LoVo (cell line): ENCODE results near the gene UBR2.
"Not testable (repeated sequence)": the region's sequence is repeated elsewhere in the genome, so short reads cannot be mapped to it uniquely, and the experiment has no call there.

Source experiments
- DNase-seq: peaks from one replicate; pipeline ENCODE4 v3.0.0-alpha.2; 2016; ENCODE audit warnings: low spot score

Gene UBR2

DNA sequence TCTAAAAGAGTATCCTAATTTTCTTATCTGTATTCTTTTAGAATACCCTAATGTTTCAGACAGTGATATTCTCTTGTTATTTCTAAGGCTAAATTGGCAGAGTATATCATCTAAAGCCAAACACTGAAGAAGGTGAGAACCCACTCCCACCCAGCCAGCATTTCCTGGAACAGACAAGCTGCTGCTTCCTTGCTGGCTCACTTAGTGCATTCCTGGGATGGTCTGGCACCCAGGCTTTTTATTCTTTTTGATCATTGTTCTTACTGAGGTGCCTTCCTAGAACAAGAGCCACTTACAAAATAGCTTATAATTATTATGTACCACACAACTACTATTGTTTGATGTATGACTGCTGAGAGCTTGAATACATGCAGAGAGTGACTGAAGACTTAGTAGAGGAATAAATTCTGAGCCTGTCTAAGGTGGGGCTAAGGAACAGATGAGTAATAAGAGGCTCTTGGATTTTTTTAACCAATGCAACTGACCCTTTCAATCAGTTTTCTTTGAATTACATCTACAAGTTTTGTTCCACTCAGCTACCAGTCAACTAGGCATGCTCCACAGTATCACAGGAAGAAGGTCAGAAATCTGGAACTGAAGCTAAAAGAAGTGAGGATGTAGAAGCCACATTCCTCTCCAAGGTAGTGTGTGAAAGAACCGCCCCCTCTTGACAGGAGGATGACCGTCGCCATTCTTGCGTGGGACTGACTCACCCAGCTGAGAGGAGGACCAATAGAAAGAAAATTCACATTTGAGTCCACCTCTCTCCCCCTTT is 128.5 kb downstream of the UBR2 start:
- DNase-seq, result no peak

DNA sequence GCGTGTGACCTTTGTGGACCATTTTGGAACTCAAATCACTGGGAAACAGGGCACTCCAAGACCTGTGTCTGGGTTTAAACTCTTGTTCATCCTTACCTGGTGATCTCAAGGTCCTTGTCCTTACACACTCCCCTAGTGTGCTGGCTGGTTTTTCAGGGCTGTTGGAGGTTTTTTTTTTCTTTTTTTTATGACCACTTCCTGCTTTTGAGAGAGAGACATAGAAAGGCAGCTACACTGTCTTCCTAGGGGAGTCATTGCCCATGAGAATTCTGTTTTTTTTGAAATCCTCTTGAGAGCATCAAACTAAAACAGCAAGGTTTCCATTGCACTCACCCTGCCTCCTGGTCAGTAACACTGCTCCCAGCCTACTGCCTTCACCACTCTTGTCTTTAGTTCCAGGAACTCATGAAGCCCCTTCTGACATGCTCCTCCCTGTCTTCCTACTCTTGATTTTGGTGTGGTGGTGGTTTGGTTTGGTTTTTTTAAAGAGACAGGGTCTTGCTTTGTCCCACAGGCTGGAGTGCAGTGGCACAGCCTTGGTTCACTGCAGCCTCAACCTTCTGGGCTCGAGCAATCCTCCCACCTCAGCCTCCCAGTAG is 130.0 kb downstream of the UBR2 start:
- no peak for DNase-seq

DNA sequence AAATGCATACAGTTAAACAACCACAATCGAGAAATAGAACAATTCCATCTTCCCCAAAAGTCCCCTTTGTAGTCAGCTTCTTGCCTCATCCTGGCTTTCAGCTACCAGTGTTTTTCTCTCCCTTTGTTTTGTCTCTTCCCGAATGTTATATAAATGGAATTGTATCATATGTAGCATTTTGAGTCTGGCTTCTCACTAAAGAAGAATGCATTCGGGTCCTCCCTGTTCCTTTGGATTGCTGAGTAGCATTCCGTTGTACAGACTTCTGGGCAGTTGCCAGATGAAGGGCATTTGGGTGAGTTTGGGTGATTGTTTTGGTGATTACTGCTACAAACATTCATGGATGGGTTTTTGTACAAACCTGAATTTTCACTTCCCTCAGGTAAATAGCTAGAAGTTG is 130.8 kb downstream of the UBR2 start:
- DNase-seq, result no peak

DNA sequence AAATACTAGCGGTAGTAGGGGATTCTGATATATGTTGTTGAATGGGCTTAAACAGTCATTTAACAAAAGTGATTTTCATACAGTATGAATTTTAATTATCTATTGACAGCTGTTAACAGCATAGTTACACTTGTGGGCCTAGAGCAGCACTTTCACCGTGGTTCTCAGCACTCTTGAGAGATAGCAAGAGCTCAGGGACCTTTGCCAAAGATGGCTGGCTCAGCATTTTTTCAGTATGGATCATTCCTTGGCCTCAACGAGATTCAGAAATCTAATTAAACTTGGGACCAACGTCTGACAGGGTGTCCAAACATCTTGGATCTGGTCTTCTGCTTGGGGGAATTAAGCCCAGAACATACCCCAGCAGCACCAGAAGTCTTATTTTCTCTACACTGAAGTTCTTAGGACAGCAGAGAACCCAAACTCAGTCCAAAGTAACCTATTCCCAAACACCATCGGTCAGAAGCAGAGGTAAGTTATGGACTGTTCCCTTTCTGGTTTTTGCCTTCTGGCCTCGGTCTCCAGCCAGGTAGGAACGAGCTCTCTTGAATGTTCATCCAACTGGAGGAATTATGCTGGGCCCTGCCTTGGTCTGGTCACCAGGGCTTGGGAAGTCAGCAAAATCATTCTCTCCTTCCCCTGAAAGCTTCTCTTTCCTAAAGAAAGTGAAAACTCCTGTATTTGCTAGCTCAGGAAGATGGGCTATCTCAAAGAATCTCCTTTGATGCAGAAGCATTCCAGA is 132.9 kb downstream of the UBR2 start:
- DNase-seq, result no peak

DNA sequence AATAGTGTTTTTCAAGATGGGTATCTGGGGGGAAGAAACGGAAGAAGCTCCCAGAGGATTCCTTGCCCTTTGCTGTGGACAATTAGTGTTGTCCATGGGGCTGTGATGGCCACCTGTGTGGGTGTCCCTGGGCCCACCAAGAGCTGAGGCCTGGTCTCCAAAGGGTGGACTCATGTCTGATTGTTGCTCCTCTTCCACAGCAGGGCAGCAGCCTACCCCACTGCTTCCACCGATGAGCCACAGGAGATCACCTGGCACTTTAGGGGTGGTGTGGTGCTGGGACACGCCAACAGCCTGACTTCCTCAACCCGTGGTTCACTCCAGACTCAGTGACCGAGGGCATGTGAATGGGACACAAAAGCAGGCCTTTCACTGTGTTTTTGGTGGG is 133.4 kb downstream of the UBR2 start:
- no peak for DNase-seq

DNA sequence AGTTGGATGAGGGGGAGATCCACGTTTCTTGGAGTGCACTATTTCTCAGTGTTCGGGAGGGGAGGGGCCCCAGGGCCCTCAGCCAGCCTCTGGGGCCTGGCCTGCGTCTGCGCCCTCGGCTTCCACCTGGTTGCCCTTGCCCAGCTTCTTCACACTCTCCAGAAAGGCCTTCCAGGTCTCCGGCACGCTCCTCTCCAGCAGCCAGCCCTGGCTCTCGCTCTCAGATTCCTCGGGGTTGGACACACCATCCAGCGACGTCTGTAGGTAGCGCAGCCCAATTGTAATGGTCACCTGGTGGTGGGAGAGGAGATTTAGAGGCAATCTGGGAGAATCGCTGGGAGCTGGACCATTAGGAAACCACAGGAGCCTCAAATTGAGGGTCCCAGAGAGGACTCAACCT is 134.4 kb downstream of the UBR2 start:
- DNase-seq, result no peak

DNA sequence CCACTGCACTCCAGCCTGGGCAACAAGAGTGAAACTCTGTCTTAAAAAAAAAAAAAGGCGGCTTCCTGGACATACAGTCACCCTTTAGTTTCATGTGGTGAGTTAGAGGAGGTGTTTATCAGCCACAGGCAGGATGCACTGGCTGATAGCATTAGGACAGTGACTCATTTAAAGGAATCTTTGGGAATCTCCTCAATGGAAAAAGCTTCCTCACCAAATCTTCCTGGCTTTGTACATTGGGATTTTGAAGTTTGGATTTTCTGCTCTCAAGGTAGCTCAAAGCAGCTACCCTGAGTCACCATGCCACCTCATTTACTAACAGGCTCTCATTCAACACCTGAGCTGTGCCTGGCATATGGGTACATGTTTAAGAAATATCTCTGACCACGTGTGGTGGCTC is 138.4 kb downstream of the UBR2 start:
- DNase-seq, result no peak

DNA sequence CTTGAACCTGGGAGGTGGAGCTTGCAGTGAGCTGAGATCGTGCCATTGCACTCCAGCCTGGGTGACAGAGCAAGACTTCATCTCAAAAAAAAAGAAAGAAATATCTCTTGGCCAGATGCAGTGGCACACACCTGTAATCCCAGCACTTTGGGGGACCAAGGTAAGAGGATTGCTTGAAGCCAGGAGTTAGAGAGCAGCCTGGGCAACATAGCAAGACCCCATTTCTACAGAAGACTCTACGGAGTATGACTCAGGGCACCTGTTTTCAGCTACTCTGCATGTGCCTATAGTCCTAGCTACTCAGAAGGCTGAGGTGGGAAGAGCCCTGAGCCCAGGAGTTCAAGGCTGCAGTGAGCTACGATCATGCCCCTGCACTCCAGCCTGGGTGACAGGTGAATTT is 139.0 kb downstream of the UBR2 start:
- DNase-seq, result not testable (repeated sequence)

DNA sequence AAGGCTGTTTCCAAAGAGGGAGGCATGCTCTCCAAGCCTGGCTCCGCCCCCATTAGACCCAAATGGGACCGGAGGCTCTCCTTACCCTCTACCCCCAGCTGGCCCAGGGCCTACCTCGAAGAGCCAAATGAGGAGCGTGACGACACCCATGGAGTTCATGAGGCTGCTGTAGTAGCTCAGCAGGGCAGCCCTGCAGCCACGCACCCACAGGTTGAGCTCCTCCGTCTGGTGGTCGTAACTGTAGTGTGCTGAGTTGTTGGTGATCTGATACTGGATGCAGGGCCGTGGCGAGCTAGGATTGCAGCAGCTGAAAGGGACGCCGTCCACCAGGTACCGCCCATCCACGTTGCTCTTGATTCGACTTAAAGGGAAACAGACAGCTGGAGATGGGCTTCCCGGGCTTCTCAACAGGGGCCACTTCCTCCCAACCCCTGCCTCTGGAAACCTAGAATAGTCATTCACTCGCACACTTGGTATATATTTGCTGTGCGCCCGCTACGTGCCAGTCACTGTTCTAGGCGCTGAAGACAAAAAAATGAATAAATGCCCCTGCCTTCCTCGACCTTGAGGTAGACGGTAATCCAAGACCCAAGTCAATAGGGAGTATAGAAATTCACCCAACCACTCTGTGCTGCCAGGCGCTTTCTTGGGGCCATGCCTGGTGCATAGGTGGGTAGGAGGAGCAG is 140.6 kb downstream of the UBR2 start:
- no peak for DNase-seq

DNA sequence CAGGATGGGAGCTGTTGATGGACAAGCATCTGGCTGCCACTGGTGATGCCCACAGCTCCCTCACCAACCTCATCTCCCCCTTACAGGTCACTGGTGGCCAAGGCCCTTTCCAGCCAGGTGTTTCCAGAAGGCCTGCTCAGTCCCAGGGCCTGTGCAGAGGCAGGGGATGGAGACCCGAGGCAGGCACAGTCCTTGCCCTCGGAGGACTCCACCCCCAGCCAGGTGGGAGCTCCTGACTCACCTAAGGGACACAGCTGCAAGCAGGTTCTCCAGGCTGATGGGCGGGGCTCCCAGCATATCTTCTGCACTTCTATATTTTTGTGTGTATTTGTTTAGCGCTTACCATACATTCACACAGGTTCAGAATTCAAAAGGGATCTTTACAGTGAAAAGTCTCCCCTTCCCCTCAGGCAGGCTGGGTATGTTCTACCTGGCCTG is 141.1 kb downstream of the UBR2 start:
- DNase-seq, result no peak

DNA sequence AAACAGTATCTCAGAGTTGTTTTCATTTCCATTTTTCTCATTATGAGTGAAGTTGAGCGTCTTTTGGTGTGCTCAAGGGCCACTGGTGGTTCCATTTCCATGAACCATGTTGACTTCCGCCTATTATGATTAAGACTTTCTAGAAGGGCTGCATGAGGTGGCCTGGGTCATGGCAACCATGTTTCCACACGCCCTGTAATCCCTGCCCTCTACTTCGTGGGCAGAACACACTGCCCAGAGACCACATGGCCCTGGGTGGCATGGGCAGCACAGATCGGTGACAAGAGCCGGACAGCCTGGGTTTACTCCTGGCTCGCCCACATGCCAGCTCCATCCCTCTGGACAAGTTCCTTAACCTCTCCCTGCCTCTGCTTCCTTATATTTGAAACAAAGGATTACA is 143.8 kb downstream of the UBR2 start:
- no peak for DNase-seq

DNA sequence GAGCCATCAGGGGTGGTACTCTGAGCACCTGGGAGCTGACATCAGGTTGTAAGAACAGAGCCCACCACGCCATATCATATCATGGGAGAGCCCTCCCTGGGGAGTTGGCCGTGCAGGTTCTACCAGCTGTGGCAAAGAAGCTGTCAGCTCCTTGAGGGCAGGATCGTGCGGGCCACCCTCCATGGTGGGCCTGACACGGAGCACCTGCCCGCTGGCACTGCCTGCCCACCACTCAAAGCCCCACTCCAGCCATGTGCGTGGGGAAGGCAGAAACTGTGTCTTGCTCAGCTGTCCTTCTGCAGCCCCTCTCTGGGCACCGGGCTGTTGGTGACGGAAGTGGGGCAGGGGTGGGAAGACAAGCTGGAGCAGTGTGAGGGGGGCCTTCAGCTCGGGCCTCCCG is 144.3 kb downstream of the UBR2 start:
- DNase-seq, result no peak

DNA sequence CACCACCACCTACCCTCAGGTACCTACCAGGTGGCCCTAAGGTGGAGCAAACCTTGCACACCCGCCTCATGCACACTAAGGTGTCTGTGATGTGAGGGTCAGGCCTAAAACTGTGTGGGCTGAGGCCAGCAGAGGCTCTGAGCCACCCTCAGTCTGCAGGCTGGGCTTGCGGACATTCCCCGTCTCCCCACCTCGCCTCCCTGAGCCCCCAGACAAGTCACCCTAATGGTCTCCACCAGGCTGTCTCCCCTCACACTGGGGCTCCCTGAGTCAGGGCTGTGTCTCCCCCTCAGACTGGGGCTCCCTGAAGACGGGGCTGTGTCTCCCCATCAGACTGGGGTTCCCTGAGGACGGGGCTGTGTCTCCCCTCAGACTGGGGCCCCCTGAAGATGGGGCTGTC is 146.0 kb downstream of the UBR2 start:
- DNase-seq, result no peak

DNA sequence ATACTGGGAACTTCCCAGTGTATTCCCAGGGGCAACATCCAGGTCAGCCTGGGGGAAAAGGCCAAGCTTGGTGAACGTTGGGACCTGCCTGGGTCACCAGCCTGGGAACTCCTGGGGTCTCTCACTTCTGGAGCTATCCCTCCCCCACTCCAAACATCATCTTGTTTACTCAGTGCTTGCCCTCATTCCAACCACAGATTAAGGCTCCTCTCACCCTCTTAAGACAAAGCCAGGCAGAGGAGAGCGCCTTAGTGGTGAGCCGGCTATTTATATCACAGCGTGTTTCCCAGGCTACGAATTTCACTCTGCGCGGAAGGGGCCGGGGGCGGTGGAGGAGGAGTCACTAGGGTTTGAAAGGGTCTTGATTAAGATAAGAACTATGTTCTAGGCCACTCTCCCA is 146.5 kb downstream of the UBR2 start:
- DNase-seq, result no peak

DNA sequence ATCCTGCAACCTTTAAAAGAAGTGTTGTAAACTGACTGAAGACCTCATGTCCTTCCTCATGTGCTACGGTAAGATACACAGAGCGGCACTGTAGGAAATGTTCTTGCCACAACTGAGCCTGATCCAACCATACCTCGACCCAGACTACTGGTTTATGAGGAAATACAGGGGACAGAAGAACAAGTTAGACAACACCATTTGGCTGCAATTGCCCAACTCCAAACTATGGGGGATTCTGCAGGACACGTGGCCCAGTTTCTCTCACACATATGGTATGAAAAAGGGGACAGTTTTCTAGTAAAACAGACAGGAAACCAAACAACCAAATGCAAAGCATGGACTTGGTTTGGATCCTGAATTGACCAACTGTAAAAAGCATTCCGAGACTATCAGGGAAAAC is 148.1 kb downstream of the UBR2 start:
- no peak for DNase-seq

DNA sequence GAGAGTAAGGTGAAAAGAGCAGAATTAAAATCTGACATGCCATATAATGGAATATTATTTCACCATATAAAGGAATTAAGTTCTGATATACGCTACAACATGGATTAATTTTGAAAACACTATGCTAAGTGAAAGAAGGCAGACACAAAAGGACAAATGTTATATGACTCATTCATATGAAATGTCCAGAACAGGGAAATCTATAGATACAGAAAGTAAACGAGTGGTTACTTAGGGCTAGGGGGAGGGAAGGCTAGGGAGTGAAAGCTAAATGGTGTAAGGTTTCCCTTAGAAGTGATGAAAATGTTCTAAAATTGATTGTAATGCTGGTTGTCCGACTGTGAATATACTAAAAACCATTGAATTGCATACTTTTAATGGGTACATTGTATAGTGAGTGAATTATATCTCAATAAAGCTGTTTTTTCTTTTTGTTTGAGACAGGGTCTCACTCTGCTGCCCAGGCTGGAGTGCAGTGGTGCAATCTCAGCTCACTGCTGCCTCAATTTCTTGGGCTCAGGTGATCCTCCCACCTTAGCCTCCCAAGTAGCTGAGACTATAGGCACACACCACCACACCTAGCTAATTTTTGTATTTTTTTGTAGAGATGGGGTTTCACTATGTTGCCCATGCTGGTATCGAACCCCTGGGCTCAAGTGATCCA is 150.4 kb downstream of the UBR2 start:
- DNase-seq, result no peak

DNA sequence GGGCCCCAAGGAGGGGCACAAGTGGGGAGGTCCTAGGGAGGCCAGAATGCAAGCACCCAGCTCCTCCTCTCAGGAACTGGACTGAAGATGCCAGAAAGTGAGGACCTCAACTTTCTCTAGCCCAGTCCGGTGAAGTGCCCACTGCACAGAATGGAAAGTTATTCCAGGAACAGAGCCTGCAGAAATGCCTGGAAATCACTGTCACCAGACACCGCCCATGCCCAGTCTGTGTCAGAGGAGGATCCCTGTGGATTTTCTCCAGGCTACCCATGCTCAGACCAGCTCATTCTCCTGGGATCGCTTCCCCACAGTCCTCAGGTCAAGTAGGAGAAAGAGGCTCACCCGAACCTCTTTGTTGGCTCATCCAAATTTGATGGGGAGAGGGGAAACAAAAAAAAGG is 152.0 kb downstream of the UBR2 start:
- DNase-seq, result no peak

DNA sequence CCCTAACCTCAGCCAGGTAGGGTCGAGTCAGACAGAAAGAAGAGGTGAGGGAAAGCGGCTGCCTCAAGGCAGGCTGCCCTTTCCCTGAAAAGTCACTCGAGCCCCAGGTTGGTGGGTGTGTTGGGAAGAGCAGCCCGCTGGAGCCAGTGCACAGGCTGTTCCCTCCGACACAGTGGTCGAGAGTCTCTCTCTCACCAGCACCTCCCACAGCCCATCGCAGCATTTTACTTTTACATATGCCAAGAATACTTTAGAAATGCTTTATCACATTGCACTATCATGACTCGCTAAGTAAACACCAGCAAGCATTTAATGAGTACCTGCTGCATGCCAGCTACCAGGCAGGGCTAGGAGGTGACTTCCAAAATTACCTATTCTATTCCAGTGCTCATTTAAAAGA is 156.9 kb downstream of the UBR2 start:
- DNase-seq, result no peak

DNA sequence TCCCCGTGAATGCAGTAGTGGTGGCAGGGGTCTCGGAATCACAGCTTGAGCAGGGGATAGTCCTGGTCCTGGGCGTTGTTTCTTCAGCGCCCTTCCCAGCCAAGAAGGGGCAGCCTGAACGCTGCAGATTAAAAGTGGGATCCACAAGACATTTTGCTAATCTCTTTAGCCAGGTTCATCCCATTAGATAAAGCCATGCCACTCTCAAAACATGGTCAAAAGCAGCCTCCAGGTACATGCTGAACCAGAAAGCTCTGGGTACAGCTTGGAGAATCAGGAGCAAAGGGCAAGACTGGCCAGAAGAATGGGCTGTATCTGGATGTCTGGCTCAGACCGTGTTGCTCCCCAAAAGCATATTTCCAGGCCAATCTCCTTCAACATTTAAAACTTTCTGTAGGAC is 158.7 kb downstream of the UBR2 start, which contains the start of gene PRPH2:
PRPH2 (minus strand) TSS at position 101 of the 400 bp plus-strand sequence. CDS start 263 bp downstream, outside the sequence.
- DNase-seq, result no peak

DNA sequence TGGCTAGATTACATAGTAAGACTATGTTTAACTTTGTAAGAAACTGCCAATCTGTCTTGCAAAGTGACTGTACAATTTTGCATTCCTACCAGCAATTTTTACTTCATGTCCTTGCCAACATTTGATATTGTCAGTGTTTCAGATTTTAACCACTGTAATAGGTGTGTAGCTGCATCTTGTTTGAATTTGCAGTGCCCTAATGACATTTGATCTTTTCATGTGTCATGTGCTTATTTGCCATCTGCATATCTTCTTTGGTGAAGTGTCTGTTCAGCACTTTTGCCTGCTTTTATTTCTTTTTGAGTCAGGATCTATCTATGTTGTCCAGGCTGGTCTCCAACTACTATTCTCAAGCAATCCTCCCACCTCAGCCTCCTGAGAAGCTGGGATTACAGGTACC is 161.0 kb downstream of the UBR2 start:
- no peak for DNase-seq

DNA sequence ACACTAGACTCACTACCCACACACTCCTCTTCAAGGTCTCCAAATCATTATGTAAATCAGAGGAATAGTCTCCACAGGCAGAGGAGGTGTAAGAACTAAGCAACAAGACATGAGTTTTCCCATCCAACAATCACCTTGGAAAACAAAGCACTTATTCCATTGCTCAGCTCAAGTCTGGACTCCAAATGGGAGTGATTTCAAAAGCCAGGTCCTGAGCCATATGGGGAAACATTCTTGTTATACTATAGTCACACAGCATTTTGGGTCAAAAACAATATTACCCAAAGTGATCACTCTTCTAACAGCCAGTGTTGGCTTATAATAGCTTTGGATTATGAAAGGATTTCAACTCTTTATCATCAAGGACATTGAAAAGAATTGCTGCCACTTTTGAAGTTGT is 162.2 kb downstream of the UBR2 start:
- DNase-seq, result no peak

DNA sequence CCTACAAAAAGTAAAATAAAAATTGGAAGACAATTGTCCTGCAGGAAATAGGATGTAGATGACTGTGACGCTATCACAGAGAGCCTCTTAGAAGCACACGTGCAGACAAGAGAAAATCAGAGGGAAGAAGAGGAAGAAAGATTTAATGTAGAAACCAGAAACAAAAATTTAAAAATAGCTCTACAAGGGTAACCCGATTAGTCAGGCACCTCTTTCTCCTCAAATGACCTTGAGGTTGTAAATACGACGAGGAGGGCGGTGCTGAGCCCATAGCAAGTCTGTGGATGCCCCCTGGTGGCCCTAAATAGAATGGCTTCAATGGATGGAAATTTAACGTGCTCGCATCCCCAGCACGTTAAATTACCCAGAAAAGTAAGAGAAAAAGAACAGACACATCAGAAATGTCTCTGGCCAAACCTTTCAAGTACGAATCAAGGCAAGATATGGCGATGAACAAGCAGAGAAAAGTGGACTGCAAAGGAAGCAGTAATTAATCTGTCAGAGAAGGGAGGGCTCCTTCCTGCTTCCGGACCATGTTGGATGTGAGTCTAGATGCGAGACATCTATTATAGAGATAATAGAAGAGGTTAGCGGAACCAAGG is 162.8 kb downstream of the UBR2 start:
- peak; percentile 83 for DNase-seq
